Right lung (tissue), 5 donors: Measurements from ENCODE around the gene NKAIN2. TPM values are rescaled to one million over a fixed set of nuclear protein-coding genes. Genes with fewer than 3 reads are reported as not detected.
"Not testable (repeated sequence)": the region's sequence is repeated elsewhere in the genome, so short reads cannot be mapped to it uniquely, and the experiment has no call there.

Experiments used
- DNase-seq, 2 donors: peaks; one replicate each; pipeline ENCODE4 v3.0.0-alpha.2; 2013
- polyA plus RNA-seq, 5 donors: library from polyadenylated mRNA; unstranded; fragments of 120-200 nt; gene quantifications; one replicate each; pipeline versions ENCODE4 v1.2.1 to v1.2.3, GENCODE V29; 2013; ENCODE audit warnings: inconsistent platforms in 1 of 5, low replicate concordance in 1 of 5; ENCODE audit not compliant: insufficient read length in 5 of 5, insufficient read depth in 1 of 5

NKAIN2 gene
- polyA plus RNA-seq, 5 donors, result 8.1 to 27.3 (median 18.8) TPM

DNA sequence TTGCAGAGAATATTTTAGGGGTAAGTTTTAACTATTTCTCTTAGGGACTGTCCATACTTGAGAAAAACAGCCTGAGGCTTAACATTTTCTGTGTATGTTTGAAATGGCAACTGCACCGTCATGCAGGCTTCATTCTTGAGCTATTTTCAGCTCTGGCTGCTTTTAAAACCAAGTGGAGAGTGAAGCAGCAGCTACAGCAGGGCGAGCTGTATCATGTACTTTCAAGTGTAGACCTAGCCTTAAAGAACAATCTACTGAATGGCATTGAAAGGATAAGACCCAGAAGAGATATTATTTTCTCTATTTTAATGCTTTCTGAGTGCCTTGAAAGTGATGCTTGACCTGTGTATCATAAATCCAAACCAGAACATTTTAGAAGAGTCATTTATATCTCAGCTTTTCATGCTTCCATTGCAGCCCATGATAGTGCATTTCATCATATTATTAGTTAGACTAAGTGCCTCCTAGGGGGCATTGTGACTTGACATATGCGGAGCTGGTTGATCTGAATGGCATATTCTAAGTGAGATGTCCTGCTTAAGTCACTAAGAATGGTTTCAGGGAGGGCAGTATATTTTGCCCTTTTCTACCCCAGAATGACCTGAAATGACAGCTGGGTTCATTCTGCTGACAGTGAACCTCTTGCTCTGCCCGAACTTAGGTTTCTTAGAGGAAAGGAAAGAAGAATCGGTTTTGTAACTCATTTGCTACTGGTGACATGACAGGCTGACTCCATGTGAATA lies 85.3 kb downstream of the NKAIN2 start:
- no peak for DNase-seq

DNA sequence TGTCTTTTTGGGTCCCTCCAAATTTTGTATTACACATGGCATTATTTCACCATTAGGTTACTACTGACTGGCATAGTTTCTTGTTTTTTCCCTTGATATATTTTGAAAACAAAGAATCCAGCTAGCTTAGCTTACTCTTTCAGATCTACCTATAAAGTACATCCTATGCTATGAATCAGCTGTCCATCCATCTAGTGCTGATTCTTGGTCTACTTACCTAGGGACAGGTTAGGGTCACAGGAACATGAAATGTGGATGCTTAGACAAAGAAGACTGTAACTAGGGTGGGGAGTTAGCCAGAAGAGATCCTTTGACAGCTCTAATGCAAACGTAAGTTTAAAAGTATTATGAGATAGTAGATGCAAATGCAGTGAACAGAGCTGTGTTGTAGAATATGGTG lies 91.7 kb downstream of the NKAIN2 start:
- DNase-seq, result no peak

GRCh38 chr6:123895806-123896205 lies 92.1 kb downstream of the NKAIN2 start:
- DNase-seq, result no peak

GRCh38 chr6:123896869-123897268 lies 93.2 kb downstream of the NKAIN2 start:
- no peak for DNase-seq

DNA sequence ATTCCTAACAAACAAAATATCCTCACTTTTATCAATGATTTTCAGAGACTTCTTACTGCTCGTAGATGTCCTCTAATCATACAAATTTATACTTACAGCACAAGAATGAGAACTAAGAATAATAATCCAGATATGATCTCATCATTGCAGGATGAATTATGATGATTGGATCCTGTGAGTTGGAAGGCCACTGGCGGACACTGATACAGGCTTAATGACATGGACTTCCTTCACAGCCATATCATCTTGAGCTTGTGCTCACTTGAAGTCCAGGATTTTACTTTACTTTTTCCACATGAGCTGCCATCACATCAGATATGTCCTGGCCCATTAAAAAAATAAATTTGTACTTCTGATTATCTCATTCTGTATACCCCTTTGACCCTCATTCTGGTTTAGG lies 94.3 kb downstream of the NKAIN2 start:
- no peak for DNase-seq

- no peak for DNase-seq
Observed at GRCh38 chr6:123898665-123899064, 95.0 kb downstream of the NKAIN2 start.

- no peak for DNase-seq
Observed at GRCh38 chr6:123899745-123900144, 96.1 kb downstream of the NKAIN2 start.

DNA sequence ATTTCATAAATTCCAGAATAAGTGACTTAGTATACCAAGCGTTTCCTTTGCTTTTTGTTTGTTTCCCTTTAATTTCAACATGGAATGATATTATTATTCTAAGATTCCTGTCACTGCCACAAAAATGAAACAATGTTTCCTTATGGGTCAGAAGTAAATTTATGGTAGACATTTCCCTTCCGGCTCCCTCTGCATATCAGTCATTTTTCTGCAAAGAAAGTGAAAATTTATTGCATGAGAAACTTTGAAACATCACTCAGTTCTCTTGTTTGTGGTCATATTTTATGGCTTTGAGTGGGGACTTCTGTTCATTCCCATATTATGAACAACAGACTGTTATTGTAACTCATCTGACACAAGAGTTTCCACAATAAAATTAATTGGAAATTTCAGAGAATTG lies 97.8 kb downstream of the NKAIN2 start:
- DNase-seq, result no peak

GRCh38 chr6:123902738-123903313 lies 99.2 kb downstream of the NKAIN2 start:
- DNase-seq, result no peak

DNA sequence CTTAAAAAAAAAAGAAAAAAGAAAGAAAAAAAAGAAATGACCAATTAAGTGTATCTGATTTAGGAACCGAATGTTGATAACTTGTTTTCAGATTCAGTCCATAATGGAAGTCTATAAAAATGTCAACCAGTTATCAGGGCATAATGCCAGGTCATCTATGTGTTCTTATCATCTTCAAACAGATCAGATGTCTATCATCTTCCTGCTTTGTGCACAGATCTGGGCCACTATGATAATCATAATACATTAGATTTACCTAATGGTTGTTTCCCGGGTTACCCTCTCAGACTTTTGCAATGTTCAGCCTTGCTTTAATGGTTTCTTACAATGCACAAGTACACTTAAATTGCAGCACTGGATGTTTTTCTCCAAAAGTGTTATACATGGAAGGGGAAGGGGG lies 100.6 kb downstream of the NKAIN2 start:
- no peak for DNase-seq

DNA sequence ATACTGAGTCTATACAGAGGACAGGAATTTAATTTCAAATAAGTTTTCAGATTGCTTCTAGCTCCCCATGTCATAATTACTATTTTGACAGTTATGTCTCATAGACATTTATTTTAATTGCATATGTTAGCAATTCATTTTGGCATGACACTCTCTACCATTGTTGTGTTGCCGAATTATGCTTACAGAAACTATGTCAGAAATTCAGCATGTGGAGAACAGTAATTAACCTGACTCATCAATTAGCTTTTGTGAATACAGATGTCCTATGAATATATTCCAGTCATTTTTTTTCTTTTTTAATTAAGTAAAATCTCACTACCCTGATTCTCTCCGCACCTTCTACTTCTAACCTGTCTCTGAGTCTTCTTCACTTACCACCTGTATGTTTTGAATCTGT lies 105.1 kb downstream of the NKAIN2 start:
- no peak for DNase-seq

GRCh38 chr6:123909989-123910388 lies 106.3 kb downstream of the NKAIN2 start:
- no peak for DNase-seq

DNA sequence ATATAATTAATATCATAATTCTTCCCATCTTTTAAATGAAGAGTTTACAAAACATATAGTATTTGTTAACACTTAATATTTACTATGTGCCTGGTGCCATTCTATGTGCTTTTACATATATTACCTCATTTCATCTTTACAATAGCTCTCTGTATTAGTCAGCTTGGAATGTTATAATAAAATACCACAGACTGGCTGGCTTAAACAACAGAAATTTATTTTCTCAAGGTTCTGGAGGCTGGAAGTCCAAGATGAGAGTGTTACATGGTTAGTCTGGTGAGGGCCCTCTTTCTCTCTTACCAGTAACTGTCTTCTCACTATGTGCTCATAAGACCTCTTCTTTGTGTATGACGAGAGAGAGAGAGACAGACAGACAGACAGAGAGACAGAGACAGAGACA lies 110.2 kb downstream of the NKAIN2 start:
- DNase-seq, result no peak

DNA sequence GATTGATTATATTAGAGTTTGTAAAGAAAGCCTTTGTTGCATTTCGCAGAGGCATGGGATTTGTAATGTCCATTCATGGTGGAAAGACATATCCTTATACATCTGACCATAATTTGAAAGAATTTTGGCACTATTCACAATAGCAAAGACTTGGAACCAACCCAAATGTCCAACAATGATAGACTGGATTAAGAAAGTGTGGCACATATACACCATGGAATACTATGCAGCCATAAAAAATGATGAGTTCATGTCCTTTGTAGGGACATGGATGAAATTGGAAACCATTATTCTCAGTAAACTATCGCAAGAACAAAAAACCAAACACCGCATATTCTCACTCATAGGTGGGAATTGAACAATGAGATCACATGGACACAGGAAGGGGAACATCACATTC lies 119.7 kb downstream of the NKAIN2 start:
- not testable (repeated sequence) for DNase-seq

GRCh38 chr6:123925350-123925749 lies 121.7 kb downstream of the NKAIN2 start:
- no peak for DNase-seq

GRCh38 chr6:123925842-123926399 lies 122.3 kb downstream of the NKAIN2 start:
- no peak for DNase-seq

GRCh38 chr6:123928529-123928928 lies 124.9 kb downstream of the NKAIN2 start:
- DNase-seq, result no peak

- DNase-seq, result no peak
Observed at GRCh38 chr6:123931928-123932327, 128.3 kb downstream of the NKAIN2 start.

GRCh38 chr6:123940551-123940950 lies 136.9 kb downstream of the NKAIN2 start:
- DNase-seq, result no peak

GRCh38 chr6:123941855-123942254 lies 138.2 kb downstream of the NKAIN2 start:
- DNase-seq, result no peak

DNA sequence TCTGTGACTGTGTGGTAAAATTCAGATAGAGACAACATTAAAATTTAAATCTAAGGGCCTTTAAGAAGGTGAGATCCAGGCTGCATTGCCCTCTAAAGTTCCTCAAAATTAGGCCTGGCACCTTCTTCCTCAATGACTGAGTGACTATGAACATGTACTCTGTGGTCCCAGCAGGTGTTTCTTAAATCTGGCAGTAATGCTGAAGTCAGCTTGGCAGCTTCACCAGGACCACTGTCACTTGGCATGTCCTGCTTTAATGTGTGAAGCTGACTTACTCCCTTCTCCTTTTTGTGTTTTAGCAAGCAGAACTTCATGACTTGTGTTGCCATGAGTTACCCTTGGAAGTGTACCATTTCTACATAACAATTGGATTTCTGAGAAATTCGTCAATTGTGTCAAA lies 141.7 kb downstream of the NKAIN2 start:
- DNase-seq, result peak in 1 of 2 donors; percentile 2

- no peak for DNase-seq
Observed at GRCh38 chr6:123953920-123954319, 150.3 kb downstream of the NKAIN2 start.

DNA sequence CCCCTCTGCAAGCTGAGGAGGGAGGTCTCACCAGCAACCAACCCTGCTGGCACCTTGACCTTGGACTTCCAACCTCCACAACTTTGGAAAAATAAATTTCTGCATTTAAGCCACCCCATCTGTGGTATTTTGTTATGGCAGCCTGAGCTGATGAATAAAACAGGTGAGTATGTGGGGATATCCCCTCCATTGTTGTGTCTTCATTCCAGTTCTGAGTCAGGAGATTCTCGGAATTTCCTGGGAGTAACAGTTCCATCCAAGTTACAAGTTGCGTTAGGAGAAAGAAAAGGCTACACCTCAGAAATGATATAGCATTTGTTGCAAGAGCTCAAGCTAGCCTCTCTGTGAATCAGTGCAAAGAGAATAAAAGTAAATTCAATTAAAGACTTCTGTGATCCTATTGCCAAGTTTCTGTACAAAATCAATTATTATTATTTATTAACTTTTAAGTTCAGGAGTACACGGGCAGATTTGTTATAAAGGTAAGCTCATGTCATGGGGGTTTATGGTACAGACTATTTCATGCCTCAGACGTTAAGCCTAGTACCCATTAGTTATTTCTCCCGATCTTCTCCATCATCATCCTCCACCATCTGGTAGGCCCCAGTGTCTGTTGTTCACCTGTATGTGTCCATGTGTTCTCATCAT lies 153.0 kb downstream of the NKAIN2 start:
- no peak for DNase-seq
